ENCODE data around the gene RNF112. TPM values are rescaled to one million over a fixed set of nuclear protein-coding genes. Genes with fewer than 3 reads are reported as not detected.

The RNF112 gene
- total RNA-seq, 4 donors from 2014 or later = 0.54 to 4.2 (median 1.3) TPM

- H3K4me3 ChIP-seq (ENCODE audit: low read depth, poor library complexity, severe bottlenecking) = no peak overlapping the region
- 91 to 94% methylated on average over 2 of the region's 2 CpGs for WGBS, 2 donors
- no peak for TF ChIP-seq POLR2A (IDR thresholded peaks at IDR 0.05)
- TF ChIP-seq, protein P1, sequence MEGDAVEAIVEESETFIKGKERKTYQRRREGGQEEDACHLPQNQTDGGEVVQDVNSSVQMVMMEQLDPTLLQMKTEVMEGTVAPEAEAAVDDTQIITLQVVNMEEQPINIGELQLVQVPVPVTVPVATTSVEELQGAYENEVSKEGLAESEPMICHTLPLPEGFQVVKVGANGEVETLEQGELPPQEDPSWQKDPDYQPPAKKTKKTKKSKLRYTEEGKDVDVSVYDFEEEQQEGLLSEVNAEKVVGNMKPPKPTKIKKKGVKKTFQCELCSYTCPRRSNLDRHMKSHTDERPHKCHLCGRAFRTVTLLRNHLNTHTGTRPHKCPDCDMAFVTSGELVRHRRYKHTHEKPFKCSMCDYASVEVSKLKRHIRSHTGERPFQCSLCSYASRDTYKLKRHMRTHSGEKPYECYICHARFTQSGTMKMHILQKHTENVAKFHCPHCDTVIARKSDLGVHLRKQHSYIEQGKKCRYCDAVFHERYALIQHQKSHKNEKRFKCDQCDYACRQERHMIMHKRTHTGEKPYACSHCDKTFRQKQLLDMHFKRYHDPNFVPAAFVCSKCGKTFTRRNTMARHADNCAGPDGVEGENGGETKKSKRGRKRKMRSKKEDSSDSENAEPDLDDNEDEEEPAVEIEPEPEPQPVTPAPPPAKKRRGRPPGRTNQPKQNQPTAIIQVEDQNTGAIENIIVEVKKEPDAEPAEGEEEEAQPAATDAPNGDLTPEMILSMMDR (IDR thresholded peaks at IDR 0.05) = no peak
- intact Hi-C loops (cut with DNase I; ENCODE audit: low total_unique reads) = no loop called here
- DNase-seq (ENCODE audit: low spot score in 2 of 2) = no peak
These were observed 20.1 kb upstream of the RNF112 start for GRCh38 chr17:19390951-19391350.

GRCh38 chr17:19391432-19391831 is 19.6 kb upstream of the RNF112 start:
- WGBS, 2 donors = 87 to 92% methylated on average over 7 of the region's 7 CpGs
- no peak overlapping the region for H3K4me3 ChIP-seq (ENCODE audit: low read depth, poor library complexity, severe bottlenecking)
- intact Hi-C loops (cut with DNase I; ENCODE audit: low total_unique reads) = no loop called here
- no peak for TF ChIP-seq POLR2A (IDR thresholded peaks at IDR 0.05)
- TF ChIP-seq, protein P1 (IDR thresholded peaks at IDR 0.05) = no peak
- DNase-seq (ENCODE audit: low spot score in 2 of 2) = peak in 1 of 2 donors; percentile 72

GRCh38 chr17:19392303-19392702 is 18.7 kb upstream of the RNF112 start:
- TF ChIP-seq, protein P1 (IDR thresholded peaks at IDR 0.05) = no peak
- no peak for TF ChIP-seq POLR2A (IDR thresholded peaks at IDR 0.05)
- WGBS, 2 donors = 78 to 79% methylated on average over 7 of the region's 7 CpGs
- no peak overlapping the region for H3K4me3 ChIP-seq (ENCODE audit: low read depth, poor library complexity, severe bottlenecking)
- peak in 1 of 2 donors; percentile 84 for DNase-seq (ENCODE audit: low spot score in 2 of 2)
- intact Hi-C loops (cut with DNase I; ENCODE audit: low total_unique reads) = no loop called here

DNA sequence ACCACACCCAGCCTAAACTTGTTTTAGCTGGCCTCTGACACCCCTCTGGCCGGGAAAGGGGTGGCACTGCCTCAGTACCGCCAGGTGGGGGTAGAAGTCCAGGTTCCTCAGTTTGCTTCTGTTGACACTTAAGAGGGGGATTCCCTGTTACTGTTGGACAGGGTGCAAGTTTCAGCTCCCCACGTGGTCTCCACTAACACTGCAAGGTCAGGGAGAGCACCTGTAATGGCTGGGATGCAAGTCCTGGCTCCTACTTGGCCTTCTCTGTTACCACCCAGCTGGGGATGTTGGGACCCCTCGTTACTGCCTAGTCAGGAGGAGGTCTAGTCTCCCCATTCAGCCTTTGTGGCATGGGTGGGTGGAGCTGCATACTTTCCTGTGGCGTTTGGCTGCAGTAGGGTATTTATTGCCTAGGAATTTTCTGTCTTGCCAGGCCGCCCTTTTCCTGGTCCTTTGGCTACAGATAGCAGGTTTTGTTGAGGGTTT is 13.4 kb upstream of the RNF112 start:
- DNase-seq (ENCODE audit: low spot score in 2 of 2) = peak in 1 of 2 donors; percentile 83
- WGBS, 2 donors = 47 to 56% methylated on average over 5 to 6 of the region's 6 CpGs
- TF ChIP-seq, protein P1 (IDR thresholded peaks at IDR 0.05) = no peak
- TF ChIP-seq POLR2A (IDR thresholded peaks at IDR 0.05) = no peak
- H3K4me3 ChIP-seq (ENCODE audit: low read depth, poor library complexity, severe bottlenecking) = no peak overlapping the region
- intact Hi-C loops (cut with DNase I; ENCODE audit: low total_unique reads) = no loop called here

- 58 to 61% methylated on average over 2 of the region's 2 CpGs for WGBS, 2 donors
These were observed 12.5 kb upstream of the RNF112 start for GRCh38 chr17:19398301-19399181.

More at GRCh38 chr17:19398301-19399181, 12.5 kb upstream of the RNF112 start:
- H3K4me3 ChIP-seq (ENCODE audit: low read depth, poor library complexity, severe bottlenecking) = no peak overlapping the region
- DNase-seq (ENCODE audit: low spot score in 2 of 2) = peak; percentile 74 to 94
- TF ChIP-seq POLR2A (IDR thresholded peaks at IDR 0.05) = no peak
- TF ChIP-seq, protein P1 (IDR thresholded peaks at IDR 0.05) = no peak
- intact Hi-C loops (cut with DNase I; ENCODE audit: low total_unique reads) = no loop called here

Data from lower leg skin (tissue), 4 donors.